ENCODE results near the gene OR56A3. TPM values are rescaled to one million over a fixed set of nuclear protein-coding genes. Genes with fewer than 3 reads are reported as not detected.

OR56A3 gene
- total RNA-seq = not detected in 2 replicates

GRCh38 chr11:5941951-5942350, at the start of gene OR56A3:
Gene OR56A3, plus strand, starts transcription at chr11:5942251. Its CDS starts 5,096 bp downstream, at chr11:5947347.

GRCh38 chr11:5892908-5893307, 49.1 kb upstream of the OR56A3 start, which contains the start of gene OR52E5:
Gene OR52E5, plus strand, starts transcription at chr11:5893208. Its CDS starts 7,569 bp downstream, at chr11:5900777.

GRCh38 chr11:5968394-5968793, 26.3 kb downstream of the OR56A3 start, which contains the start of gene OR56A5:
Gene OR56A5, minus strand, starts transcription at chr11:5968494. Its CDS starts 0 bp downstream, at chr11:5968494.

GRCh38 chr11:5986885-5987284, 44.8 kb downstream of the OR56A3 start, which contains the start of gene OR52L1:
Gene OR52L1, minus strand, starts transcription at chr11:5986985. Its CDS starts 55 bp downstream, at chr11:5986930.

Other genes with a start within 250 kb of the OR56A3 start
- gene OR56B1, start 205.8 kb upstream of the OR56A3 start, total RNA-seq = not detected in 2 replicates
- not detected in 2 replicates for gene OR52N4, start 188.0 kb upstream of the OR56A3 start, total RNA-seq
- gene OR52N5, start 158.9 kb upstream of the OR56A3 start, total RNA-seq = not detected in 2 replicates
- not detected in 2 replicates for gene OR52N1, start 151.0 kb upstream of the OR56A3 start, total RNA-seq
- not detected in 2 replicates for gene OR52N2, start 133.3 kb upstream of the OR56A3 start, total RNA-seq
- gene OR52E6, start 100.4 kb upstream of the OR56A3 start, total RNA-seq = not detected in 2 replicates
- gene OR52E8, start 84.6 kb upstream of the OR56A3 start, total RNA-seq = not detected in 2 replicates
- gene OR52E4, start 61.6 kb upstream of the OR56A3 start, total RNA-seq = not detected in 2 replicates
- not detected in 2 replicates for gene OR52E5, start 49.0 kb upstream of the OR56A3 start, total RNA-seq
- gene OR56A5, start 26.2 kb downstream of the OR56A3 start, total RNA-seq = not detected in 2 replicates
- gene OR52L1, start 44.7 kb downstream of the OR56A3 start, total RNA-seq = not detected in 2 replicates
- gene OR56A4, start 64.7 kb downstream of the OR56A3 start, total RNA-seq = not detected in 2 replicates
- gene OR56A1, start 88.5 kb downstream of the OR56A3 start, total RNA-seq = not detected in 2 replicates
- not detected in 2 replicates for gene OR56B4, start 165.4 kb downstream of the OR56A3 start, total RNA-seq
- gene OR52B2, start 228.1 kb downstream of the OR56A3 start, total RNA-seq = not detected in 2 replicates